ENCODE results near the gene CDK10. TPM values are rescaled to one million over a fixed set of nuclear protein-coding genes. Genes with fewer than 3 reads are reported as not detected.

Gene CDK10
- total and polyA plus RNA-seq, 10 of the 15 experiments (the other 5 are each of a cell fraction or from before 2014, with no cell fraction given) = 1.5 to 58.7 (median 36.0) TPM

- WGBS (ENCODE audit: insufficient coverage, insufficient replicate concordance, low lambda C conversion rate, missing lambda C conversion rate) = 97% methylated on average over 7 of the region's 9 CpGs
- ChIA-PET CTCF (interaction anchor here (1.5 kb wide), 1 partner anchor 8 kb away, joined by 3 read pairs; no protein-coding TSS in a partner anchor), SMC1A (ENCODE audit: uncharacterized antibody, unreplicated experiment) (no interaction called here), POLR2A (no interaction called here), RAD21 (ENCODE audit: unreplicated experiment) (no interaction called here)
- Histone ChIP-seq H3K4me2 (ENCODE audit: control insufficient read depth, insufficient read depth) (no peak overlapping the region), H3K27me3 (replicated peaks in 1 of 2; ENCODE audit: control insufficient read depth in 2 of 2, insufficient read depth in 2 of 2, low read length in 1 of 2) (no peaks in the 10 kb centered on the region), H3K4me1 (ENCODE audit: control insufficient read depth, insufficient read depth, low read length) (peaks cover 3% of the 10 kb centered on the region; the same call in 1 of the 2 replicates), H3K9ac (ENCODE audit: control insufficient read depth, insufficient read depth, low read length) (no peak overlapping the region), H3K4me3 (no peak overlapping the region), H2AFZ (ENCODE audit: control insufficient read depth, low read depth, low read length) (no peak overlapping the region), H3K79me2 (ENCODE audit: control insufficient read depth, insufficient read depth, low read length) (no peaks in the 10 kb centered on the region), H3K36me3 (ENCODE audit: control insufficient read depth in 2 of 2, insufficient read depth in 2 of 2, low read length in 1 of 2) (peaks cover 24 to 27% of the 10 kb centered on the region in 2 experiments), H3K9me3 (replicated peaks; ENCODE audit: control insufficient read depth, insufficient read depth, low read length) (no peaks in the 10 kb centered on the region; the same call in 2 of the 3 replicates), H4K20me1 (ENCODE audit: control insufficient read depth, insufficient read depth) (no peaks in the 10 kb centered on the region), H3K27ac (ENCODE audit: control insufficient read depth, insufficient read depth) (no peak overlapping the region)
- FAIRE-seq (no peak), ATAC-seq (no peak), DNase-seq (ENCODE audit: low read depth, low spot score) (no peak)
- TF ChIP-seq, protein P1, sequence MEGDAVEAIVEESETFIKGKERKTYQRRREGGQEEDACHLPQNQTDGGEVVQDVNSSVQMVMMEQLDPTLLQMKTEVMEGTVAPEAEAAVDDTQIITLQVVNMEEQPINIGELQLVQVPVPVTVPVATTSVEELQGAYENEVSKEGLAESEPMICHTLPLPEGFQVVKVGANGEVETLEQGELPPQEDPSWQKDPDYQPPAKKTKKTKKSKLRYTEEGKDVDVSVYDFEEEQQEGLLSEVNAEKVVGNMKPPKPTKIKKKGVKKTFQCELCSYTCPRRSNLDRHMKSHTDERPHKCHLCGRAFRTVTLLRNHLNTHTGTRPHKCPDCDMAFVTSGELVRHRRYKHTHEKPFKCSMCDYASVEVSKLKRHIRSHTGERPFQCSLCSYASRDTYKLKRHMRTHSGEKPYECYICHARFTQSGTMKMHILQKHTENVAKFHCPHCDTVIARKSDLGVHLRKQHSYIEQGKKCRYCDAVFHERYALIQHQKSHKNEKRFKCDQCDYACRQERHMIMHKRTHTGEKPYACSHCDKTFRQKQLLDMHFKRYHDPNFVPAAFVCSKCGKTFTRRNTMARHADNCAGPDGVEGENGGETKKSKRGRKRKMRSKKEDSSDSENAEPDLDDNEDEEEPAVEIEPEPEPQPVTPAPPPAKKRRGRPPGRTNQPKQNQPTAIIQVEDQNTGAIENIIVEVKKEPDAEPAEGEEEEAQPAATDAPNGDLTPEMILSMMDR (IDR thresholded peaks at IDR 0.05 in 2 of 3, conservative IDR thresholded peaks at IDR 0.05 in 1 of 3; ENCODE audit: control insufficient read depth in 2 of 3, extremely low read depth in 1 of 3, insufficient read depth in 1 of 3, low read depth in 3 of 3, low read length in 3 of 3) = no peak
- TF ChIP-seq, protein P2, sequence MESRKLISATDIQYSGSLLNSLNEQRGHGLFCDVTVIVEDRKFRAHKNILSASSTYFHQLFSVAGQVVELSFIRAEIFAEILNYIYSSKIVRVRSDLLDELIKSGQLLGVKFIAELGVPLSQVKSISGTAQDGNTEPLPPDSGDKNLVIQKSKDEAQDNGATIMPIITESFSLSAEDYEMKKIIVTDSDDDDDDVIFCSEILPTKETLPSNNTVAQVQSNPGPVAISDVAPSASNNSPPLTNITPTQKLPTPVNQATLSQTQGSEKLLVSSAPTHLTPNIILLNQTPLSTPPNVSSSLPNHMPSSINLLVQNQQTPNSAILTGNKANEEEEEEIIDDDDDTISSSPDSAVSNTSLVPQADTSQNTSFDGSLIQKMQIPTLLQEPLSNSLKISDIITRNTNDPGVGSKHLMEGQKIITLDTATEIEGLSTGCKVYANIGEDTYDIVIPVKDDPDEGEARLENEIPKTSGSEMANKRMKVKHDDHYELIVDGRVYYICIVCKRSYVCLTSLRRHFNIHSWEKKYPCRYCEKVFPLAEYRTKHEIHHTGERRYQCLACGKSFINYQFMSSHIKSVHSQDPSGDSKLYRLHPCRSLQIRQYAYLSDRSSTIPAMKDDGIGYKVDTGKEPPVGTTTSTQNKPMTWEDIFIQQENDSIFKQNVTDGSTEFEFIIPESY (IDR thresholded peaks at IDR 0.05) = no peak
- TF ChIP-seq TCF7 (IDR thresholded peaks at IDR 0.05; ENCODE audit: borderline replicate concordance) (no peak), FOS (IDR thresholded peaks at IDR 0.05; ENCODE audit: borderline replicate concordance, extremely low read depth, insufficient read length) (no peak), SP1 (IDR thresholded peaks at IDR 0.05; ENCODE audit: low read depth, low read length) (no peak), POLR2AphosphoS2 (IDR thresholded peaks at IDR 0.05; ENCODE audit: low read depth, low read length) (no peak), PAX8 (IDR thresholded peaks at IDR 0.05) (no peak)
- TF ChIP-seq, protein P3, sequence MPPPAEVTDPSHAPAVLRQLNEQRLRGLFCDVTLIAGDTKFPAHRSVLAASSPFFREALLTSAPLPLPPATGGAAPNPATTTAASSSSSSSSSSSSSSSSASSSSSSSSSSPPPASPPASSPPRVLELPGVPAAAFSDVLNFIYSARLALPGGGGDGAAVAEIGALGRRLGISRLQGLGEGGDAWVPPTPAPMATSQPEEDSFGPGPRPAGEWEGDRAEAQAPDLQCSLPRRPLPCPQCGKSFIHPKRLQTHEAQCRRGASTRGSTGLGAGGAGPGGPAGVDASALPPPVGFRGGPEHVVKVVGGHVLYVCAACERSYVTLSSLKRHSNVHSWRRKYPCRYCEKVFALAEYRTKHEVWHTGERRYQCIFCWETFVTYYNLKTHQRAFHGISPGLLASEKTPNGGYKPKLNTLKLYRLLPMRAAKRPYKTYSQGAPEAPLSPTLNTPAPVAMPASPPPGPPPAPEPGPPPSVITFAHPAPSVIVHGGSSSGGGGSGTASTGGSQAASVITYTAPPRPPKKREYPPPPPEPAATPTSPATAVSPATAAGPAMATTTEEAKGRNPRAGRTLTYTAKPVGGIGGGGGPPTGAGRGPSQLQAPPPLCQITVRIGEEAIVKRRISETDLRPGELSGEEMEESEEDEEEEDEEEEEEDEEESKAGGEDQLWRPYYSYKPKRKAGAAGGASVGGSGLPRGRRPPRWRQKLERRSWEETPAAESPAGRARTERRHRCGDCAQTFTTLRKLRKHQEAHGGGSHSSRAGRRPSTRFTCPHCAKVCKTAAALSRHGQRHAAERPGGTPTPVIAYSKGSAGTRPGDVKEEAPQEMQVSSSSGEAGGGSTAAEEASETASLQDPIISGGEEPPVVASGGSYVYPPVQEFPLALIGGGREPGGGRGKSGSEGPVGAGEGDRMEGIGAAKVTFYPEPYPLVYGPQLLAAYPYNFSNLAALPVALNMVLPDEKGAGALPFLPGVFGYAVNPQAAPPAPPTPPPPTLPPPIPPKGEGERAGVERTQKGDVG (CRISPR knock-in tag; IDR thresholded peaks at IDR 0.05) = no peak
- in situ Hi-C loops (cut with MboI) = no loop called here
- intact Hi-C loops (cut with micrococcal nuclease; ENCODE audit: unreplicated experiment) = no loop called here
- no TSS peak for BruUV-seq (replicated peaks)
These were observed 46.4 kb downstream of the CDK10 start for GRCh38 chr16:89732918-89733242.
